NT2/D1 (cell line): Measurements from ENCODE around the gene ACACA.

Experiments
- YY1 ChIP-seq: IDR thresholded peaks from 2 replicates; pipeline ENCODE4 v1.6.1; 2011; ENCODE audit not compliant: insufficient read length, insufficient read depth
- ZNF274 ChIP-seq: IDR thresholded peaks from 2 replicates; pipeline ENCODE4 v1.6.1; 2011; ENCODE audit warnings: mild to moderate bottlenecking, low read depth, low read length

- TF ChIP-seq YY1, result no peak
- no peak for TF ChIP-seq ZNF274
These were observed 26.0 kb upstream of the ACACA start for GRCh38 chr17:37432671-37433070.
